GM12878 (cell line): ENCODE data around the gene GRIN3A. TPM values are rescaled to one million over a fixed set of nuclear protein-coding genes. Genes with fewer than 3 reads are reported as not detected.

Source experiments
- ATAC-seq: fragments of 200-7000 bp; cut with Tn5 transposase; 3 replicates; pipeline ENCODE4 v1.9.1; 2020; ENCODE audit warnings: mild to moderate bottlenecking, moderate library complexity
- BruUV-seq: library from RNA; stranded (reverse); fragments of 400-500 nt; replicated peaks from 2 replicates; lab custom pipeline; 2021; lab: Mats Ljungman, UMichigan
- CTCF ChIA-PET: fragments of 300-600 bp; sonication (Branson Sonifier 250); formaldehyde crosslinking; extraction: SDS; loops from one replicate; lab custom pipeline; 2021; ENCODE audit warnings: inconsistent platforms; lab: Yijun Ruan, JAX
- POLR2A ChIA-PET: fragments of 350-600 bp; formaldehyde crosslinking; extraction: SDS; loops from one replicate; lab custom pipeline; 2021; ENCODE audit warnings: inconsistent platforms; lab: Charles Lee
- RAD21 ChIA-PET: fragments of 300-600 bp; sonication (Branson Sonifier 250); formaldehyde crosslinking; loops from one replicate; lab custom pipeline; 2023; ENCODE audit warnings: antibody characterized with exemption; ENCODE audit not compliant: unreplicated experiment; lab: Charles Lee
- SMC1A ChIA-PET: fragments of 300-600 bp; sonication (Branson Sonifier 250); formaldehyde crosslinking; loops from one replicate; lab custom pipeline; 2023; ENCODE audit not compliant: unreplicated experiment, uncharacterized antibody; lab: Charles Lee
- DNase-seq: peaks from one replicate; pipeline ENCODE4 v3.0.0-alpha.2; 2011; ENCODE audit warnings: low read depth, low spot score
- FAIRE-seq: peaks from 3 replicates; lab custom pipeline; 2011; peaks lifted over from hg19 to GRCh38; lab: Jason Lieb, UNC
- H2AFZ ChIP-seq: 2 replicates; pipeline ENCODE4 v1.6.0; 2011; ENCODE audit warnings: low read depth, low read length, control low read depth; ENCODE audit not compliant: control insufficient read depth
- H3K27ac ChIP-seq: 2 replicates; pipeline ENCODE4 v1.5.1; 2011; ENCODE audit warnings: control low read depth; ENCODE audit not compliant: control insufficient read depth, insufficient read depth
- H3K27me3 ChIP-seq, 2 experiments: replicated peaks in 1 of 2; 2 replicates each; pipeline versions ENCODE4 v1.6.0 to v1.6.1; 2011; ENCODE audit warnings: low read length in 1 of 2; ENCODE audit not compliant: control insufficient read depth in 2 of 2, insufficient read depth in 2 of 2
- H3K36me3 ChIP-seq, 2 experiments: 2 replicates each; pipeline ENCODE4 v1.5.1; 2011; ENCODE audit warnings: low read length in 1 of 2; ENCODE audit not compliant: control insufficient read depth in 2 of 2, insufficient read depth in 2 of 2
- H3K4me1 ChIP-seq: 2 replicates; pipeline ENCODE4 v1.6.1; 2011; ENCODE audit warnings: mild to moderate bottlenecking, low read length, moderate library complexity, mixed read lengths; ENCODE audit not compliant: control insufficient read depth, insufficient read depth
- H3K4me2 ChIP-seq: 2 replicates; pipeline ENCODE4 v1.6.0; 2011; ENCODE audit warnings: control low read depth; ENCODE audit not compliant: control insufficient read depth, insufficient read depth
- H3K4me3 ChIP-seq: fragments of 200-600 bp; sonication (generic); 2 replicates; pipeline ENCODE4 v1.5.1; 2016
- H3K79me2 ChIP-seq: 2 replicates; pipeline ENCODE4 v1.6.0; 2011; ENCODE audit warnings: low read length; ENCODE audit not compliant: control insufficient read depth, insufficient read depth
- H3K9ac ChIP-seq: 2 replicates; pipeline ENCODE4 v1.8.0; 2011; ENCODE audit warnings: low read length, control low read depth, mixed read lengths; ENCODE audit not compliant: control insufficient read depth, insufficient read depth
- H3K9me3 ChIP-seq: replicated peaks from 3 replicates; pipeline ENCODE4 v1.5.1; 2011; ENCODE audit warnings: mild to moderate bottlenecking, low read length; ENCODE audit not compliant: control insufficient read depth, insufficient read depth
- H4K20me1 ChIP-seq: 2 replicates; pipeline ENCODE4 v1.6.0; 2011; ENCODE audit not compliant: control insufficient read depth, insufficient read depth
- ATF3 ChIP-seq: IDR thresholded peaks from 2 replicates; pipeline ENCODE4 v1.6.1; 2011; ENCODE audit warnings: low read depth, mild to moderate bottlenecking, low read length, moderate library complexity, borderline replicate concordance; ENCODE audit errors: extremely low read depth
- ATF7 ChIP-seq: fragments of 450-650 bp; IDR thresholded peaks from 2 replicates; pipeline ENCODE4 v1.6.1; 2016; ENCODE audit warnings: low read depth, mild to moderate bottlenecking
- BRCA1 ChIP-seq: IDR thresholded peaks from 2 replicates; pipeline ENCODE4 v1.6.1; 2011; ENCODE audit warnings: low read depth, low read length, improper control_type of control experiment
- CHD4 ChIP-seq: fragments of 200-600 bp; sonication (generic); IDR thresholded peaks from 2 replicates; pipeline ENCODE4 v1.6.1; 2016; ENCODE audit warnings: mild to moderate bottlenecking
- CTCF ChIP-seq, 3 experiments: IDR thresholded peaks in 2 of 3; conservative IDR thresholded peaks in 1 of 3; 2 replicates each; pipeline ENCODE4 v1.5.1; 2011; ENCODE audit warnings: low read depth in 3 of 3, low read length in 3 of 3, mild to moderate bottlenecking in 3 of 3, control low read depth in 2 of 3, moderate library complexity in 2 of 3, inconsistent platforms in 1 of 3, mixed read lengths in 1 of 3; ENCODE audit not compliant: control insufficient read depth in 2 of 3, insufficient read depth in 1 of 3; ENCODE audit errors: extremely low read depth in 1 of 3
- ELK1 ChIP-seq: IDR thresholded peaks from 2 replicates; pipeline ENCODE4 v1.6.1; 2012; ENCODE audit warnings: low read depth, low read length, improper control_type of control experiment
- NBN ChIP-seq: fragments of 450-650 bp; IDR thresholded peaks from 2 replicates; pipeline ENCODE4 v1.6.1; 2016
- RAD21 ChIP-seq: IDR thresholded peaks from 2 replicates; pipeline ENCODE4 v1.6.1; 2011; ENCODE audit warnings: mild to moderate bottlenecking, low read depth, low read length, moderate library complexity; ENCODE audit not compliant: insufficient read depth
- RAD51 ChIP-seq: fragments of 450-650 bp; IDR thresholded peaks from 2 replicates; pipeline ENCODE4 v1.6.1; 2016; ENCODE audit warnings: moderate library complexity, mild to moderate bottlenecking, inconsistent platforms
- REST ChIP-seq: IDR thresholded peaks from 2 replicates; pipeline ENCODE4 v1.6.1; 2012; ENCODE audit warnings: mild to moderate bottlenecking, low read depth, low read length
- SMC3 ChIP-seq: IDR thresholded peaks from 2 replicates; pipeline ENCODE4 v1.6.1; 2011; ENCODE audit warnings: low read length, improper control_type of control experiment, borderline replicate concordance
- YBX1 ChIP-seq: fragments of 450-650 bp; IDR thresholded peaks from 2 replicates; pipeline ENCODE4 v1.6.1; 2016; ENCODE audit warnings: antibody characterized with exemption
- ZBTB33 ChIP-seq: fragments of 450-650 bp; IDR thresholded peaks from 2 replicates; pipeline ENCODE4 v1.6.1; 2017; ENCODE audit warnings: mild to moderate bottlenecking
- ZNF384 ChIP-seq: IDR thresholded peaks from 2 replicates; pipeline ENCODE4 v1.6.1; 2012; ENCODE audit warnings: low read depth, mild to moderate bottlenecking, low read length, improper control_type of control experiment, borderline replicate concordance
- ZNF622 ChIP-seq: fragments of 450-650 bp; IDR thresholded peaks from 2 replicates; pipeline ENCODE4 v1.6.1; 2017; ENCODE audit warnings: mild to moderate bottlenecking, inconsistent platforms
- WGBS: methylation state at CpG from one replicate; pipeline ENCODE4 v1.1.6; 2016; ENCODE audit warnings: low lambda C conversion rate; ENCODE audit not compliant: insufficient replicate concordance, insufficient coverage; ENCODE audit errors: missing lambda C conversion rate; 5-methylcytosine and 5-hydroxymethylcytosine counted together
- in situ Hi-C: fragments of 300-500 bp; cut with MboI; formaldehyde crosslinking; loops from 9 replicates; pipeline ENCODE4 v1.14.3; 2018; ENCODE audit warnings: mixed read lengths
- intact Hi-C: fragments of 100-400 bp; cut with micrococcal nuclease; formaldehyde crosslinking; loops from one replicate; pipeline ENCODE4 v1.14.2; 2022; ENCODE audit not compliant: unreplicated experiment
- polyA plus RNA-seq, 11 experiments: library from polyadenylated mRNA; depleted of rRNA in 4 of 11; unstranded in 6 of 11; stranded (reverse) in 5 of 11; fragments of >200 nt; fragmentation: Nextera tagmentation in 4 of 11; fragmentation: Illumina TruSeq in 1 of 11; extraction: Ambion mirVana in 4 of 11; extraction: Trizol in 1 of 11; gene quantifications; 1 replicate in 1 of 11; 2 replicates in 10 of 11; pipeline versions ENCODE4 v1.2.1 to v1.2.3, GENCODE V29; 2011 to 2016; ENCODE audit warnings: inconsistent platforms in 2 of 11, missing spikeins in 2 of 11, low read depth in 1 of 11
- total RNA-seq, 4 experiments: library from RNA; depleted of rRNA in 3 of 4; stranded (reverse); fragments of >200 nt in 3 of 4; fragmentation: Illumina TruSeq in 1 of 4; extraction: Trizol in 1 of 4; gene quantifications; 2 replicates each; pipeline versions ENCODE4 v1.2.1 to v1.2.3, GENCODE V29; 2013 to 2021

GRIN3A gene
- total and polyA plus RNA-seq, 10 of the 15 experiments (the other 5 are each of a cell fraction or from before 2014, with no cell fraction given), result 0.03 to 0.05 (median 0.04) TPM; not detected in 7

GRCh38 chr9:101711330-101711941 lies 27.0 kb downstream of the GRIN3A start:
- no peaks in the 10 kb centered on the region for H3K36me3 ChIP-seq
- no peaks in the 10 kb centered on the region; a peak in 1 of 4 replicates for H3K27me3 ChIP-seq
- SMC1A ChIA-PET, result no interaction called here
- no peak overlapping the region for H2AFZ ChIP-seq
- DNase-seq, result no peak
- RAD21 ChIA-PET, result no interaction called here
- no peak overlapping the region for H3K27ac ChIP-seq
- no peaks in the 10 kb centered on the region for H4K20me1 ChIP-seq
- H3K4me3 ChIP-seq, result no peak overlapping the region
- H3K9ac ChIP-seq, result no peak overlapping the region
- in situ Hi-C loops (no loop called here), intact Hi-C loops (no loop called here)
- H3K79me2 ChIP-seq, result no peaks in the 10 kb centered on the region
- POLR2A ChIA-PET, result no interaction called here
- peak; percentile 80 for FAIRE-seq
- BruUV-seq, result no TSS peak
- no peaks in the 10 kb centered on the region for H3K9me3 ChIP-seq
- H3K4me2 ChIP-seq, result no peak overlapping the region
- no peaks in the 10 kb centered on the region for H3K4me1 ChIP-seq
- ATAC-seq, result peak; percentile 75
- WGBS, result 52% methylated on average over 10 of the region's 10 CpGs
- CTCF ChIA-PET, result interaction anchor here (0.7 to 1.9 kb wide), 18 partner anchors 8 to 171 kb away, joined by 3 to 11 read pairs (median 4); no protein-coding TSS in a partner anchor
- TF ChIP-seq REST (no peak), ZNF384 (no peak), CTCF (IDR thresholded peaks at IDR 0.05 in 2 of 3, conservative IDR thresholded peaks at IDR 0.05 in 1 of 3; ENCODE audit: control insufficient read depth in 2 of 3, extremely low read depth in 1 of 3, insufficient read depth in 1 of 3, low read depth in 3 of 3, low read length in 3 of 3) (peak; percentile 47 to 89 (median 84)), NBN (no peak), BRCA1 (no peak), CHD4 (no peak), ATF7 (no peak), RAD21 (peak; percentile 36), ATF3 (no peak), SMC3 (peak; percentile 20; the same call in 1 of the 2 replicates), ELK1 (no peak), ZBTB33 (no peak), ZNF622 (no peak), RAD51 (no peak), YBX1 (no peak)
